Activated naive CD8-positive, alpha-beta T cell treated with anti-CD3 and anti-CD28 coated beads, Interleukin-2, amount 50 U/mL, for 24 hours (primary cell): ENCODE results near the gene GMPPA.

Experiments used
- ATAC-seq: fragments of 150-1000 bp; cut with Tn5 transposase; one replicate; pipeline ENCODE4 v1.10.0; 2021
- DNase-seq: peaks from one replicate; pipeline ENCODE4 v3.0.0; 2021
- H3K27ac Mint-ChIP-seq: one replicate; pipeline ENCODE4 v1.8.0; 2021; ENCODE audit warnings: mild to moderate bottlenecking, mixed read lengths
- H3K27me3 Mint-ChIP-seq: one replicate; pipeline ENCODE4 v1.8.0; 2021; ENCODE audit warnings: mixed read lengths
- H3K36me3 Mint-ChIP-seq: one replicate; pipeline ENCODE4 v1.8.0; 2021; ENCODE audit warnings: low read depth, mixed read lengths
- H3K4me1 Mint-ChIP-seq: one replicate; pipeline ENCODE4 v1.8.0; 2021; ENCODE audit warnings: mixed read lengths
- H3K4me3 Mint-ChIP-seq: one replicate; pipeline ENCODE4 v1.8.0; 2021; ENCODE audit warnings: mild to moderate bottlenecking, moderate library complexity, mixed read lengths
- H3K9me3 Mint-ChIP-seq: one replicate; pipeline ENCODE4 v1.8.0; 2021; ENCODE audit warnings: mixed read lengths

The GMPPA gene

GRCh38 chr2:219475278-219475677, 23.4 kb upstream of the GMPPA start:
- H3K27me3 Mint-ChIP-seq = peaks cover 3% of the 10 kb centered on the region
- H3K4me3 Mint-ChIP-seq = no peak overlapping the region
- H3K4me1 Mint-ChIP-seq = peaks cover 3% of the 10 kb centered on the region
- H3K36me3 Mint-ChIP-seq = no peaks in the 10 kb centered on the region
- H3K27ac Mint-ChIP-seq = no peak overlapping the region
- DNase-seq (no peak), ATAC-seq (no peak)
- H3K9me3 Mint-ChIP-seq = no peaks in the 10 kb centered on the region

GRCh38 chr2:219475697-219476651, 22.7 kb upstream of the GMPPA start:
- Mint-ChIP-seq H3K4me1 (peaks cover 3% of the 10 kb centered on the region), H3K27ac (no peak overlapping the region), H3K36me3 (no peaks in the 10 kb centered on the region), H3K9me3 (no peaks in the 10 kb centered on the region), H3K4me3 (no peak overlapping the region), H3K27me3 (peaks cover 3% of the 10 kb centered on the region)
- DNase-seq (peak; percentile 79), ATAC-seq (peak; percentile 65)

GRCh38 chr2:219476652-219477151, 22.0 kb upstream of the GMPPA start:
- H3K27ac Mint-ChIP-seq = no peak overlapping the region

GRCh38 chr2:219477179-219477578, 21.5 kb upstream of the GMPPA start:
- Mint-ChIP-seq H3K9me3 (no peaks in the 10 kb centered on the region), H3K36me3 (no peaks in the 10 kb centered on the region), H3K4me1 (peaks cover 3% of the 10 kb centered on the region), H3K27me3 (peaks cover 10% of the 10 kb centered on the region), H3K4me3 (no peak overlapping the region), H3K27ac (no peak overlapping the region)
- ATAC-seq (no peak), DNase-seq (no peak)

More at GRCh38 chr2:219476652-219477151, 22.0 kb upstream of the GMPPA start:
- no peak overlapping the region for H3K4me3 Mint-ChIP-seq
- H3K36me3 Mint-ChIP-seq = no peaks in the 10 kb centered on the region
- no peak for ATAC-seq
- H3K9me3 Mint-ChIP-seq = no peaks in the 10 kb centered on the region
- H3K27me3 Mint-ChIP-seq = peaks cover 6% of the 10 kb centered on the region
- peaks cover 3% of the 10 kb centered on the region for H3K4me1 Mint-ChIP-seq
- no peak for DNase-seq

GRCh38 chr2:219477815-219478214, 20.9 kb upstream of the GMPPA start:
- no peaks in the 10 kb centered on the region for H3K9me3 Mint-ChIP-seq
- H3K27me3 Mint-ChIP-seq = peaks cover 17% of the 10 kb centered on the region
- H3K36me3 Mint-ChIP-seq = no peaks in the 10 kb centered on the region
- peaks cover 3% of the 10 kb centered on the region for H3K4me1 Mint-ChIP-seq
- H3K27ac Mint-ChIP-seq = no peak overlapping the region
- DNase-seq (no peak), ATAC-seq (no peak)
- H3K4me3 Mint-ChIP-seq = no peak overlapping the region

GRCh38 chr2:219478916-219479315, 19.8 kb upstream of the GMPPA start:
- Mint-ChIP-seq H3K27ac (no peak overlapping the region), H3K27me3 (peaks cover 20% of the 10 kb centered on the region)
- ATAC-seq = no peak

GRCh38 chr2:219480004-219480403, 18.7 kb upstream of the GMPPA start:
- DNase-seq (no peak), ATAC-seq (no peak)
- H3K9me3 Mint-ChIP-seq = no peaks in the 10 kb centered on the region
- no peaks in the 10 kb centered on the region for H3K36me3 Mint-ChIP-seq
- H3K4me3 Mint-ChIP-seq = no peak overlapping the region
- H3K27ac Mint-ChIP-seq = no peak overlapping the region
- peaks cover 9% of the 10 kb centered on the region for H3K4me1 Mint-ChIP-seq
- H3K27me3 Mint-ChIP-seq = peaks cover 26% of the 10 kb centered on the region

More at GRCh38 chr2:219478916-219479315, 19.8 kb upstream of the GMPPA start:
- Mint-ChIP-seq H3K9me3 (no peaks in the 10 kb centered on the region), H3K36me3 (no peaks in the 10 kb centered on the region), H3K4me3 (no peak overlapping the region), H3K4me1 (peaks cover 4% of the 10 kb centered on the region)
- no peak for DNase-seq

- ATAC-seq (no peak), DNase-seq (no peak)
- no peaks in the 10 kb centered on the region for H3K9me3 Mint-ChIP-seq
- peaks cover 37% of the 10 kb centered on the region for H3K27me3 Mint-ChIP-seq
- no peaks in the 10 kb centered on the region for H3K36me3 Mint-ChIP-seq
- no peak overlapping the region for H3K27ac Mint-ChIP-seq
- no peak overlapping the region for H3K4me3 Mint-ChIP-seq
- peaks cover 5% of the 10 kb centered on the region for H3K4me1 Mint-ChIP-seq
Observed at GRCh38 chr2:219482674-219483405, 15.9 kb upstream of the GMPPA start.

GRCh38 chr2:219483451-219484342, 15.0 kb upstream of the GMPPA start:
- peaks cover 37% of the 10 kb centered on the region for H3K27me3 Mint-ChIP-seq
- no peak overlapping the region for H3K4me3 Mint-ChIP-seq
- ATAC-seq = no peak
- DNase-seq = no peak
- H3K4me1 Mint-ChIP-seq = peaks cover 5% of the 10 kb centered on the region
- no peak overlapping the region for H3K27ac Mint-ChIP-seq
- no peaks in the 10 kb centered on the region for H3K9me3 Mint-ChIP-seq
- H3K36me3 Mint-ChIP-seq = no peaks in the 10 kb centered on the region

GRCh38 chr2:219484343-219485200, 14.1 kb upstream of the GMPPA start:
- Mint-ChIP-seq H3K9me3 (no peaks in the 10 kb centered on the region), H3K27me3 (peaks cover 37% of the 10 kb centered on the region), H3K27ac (no peak overlapping the region), H3K36me3 (no peaks in the 10 kb centered on the region), H3K4me3 (no peak overlapping the region), H3K4me1 (peaks cover 5% of the 10 kb centered on the region)
- ATAC-seq (peak; percentile 38), DNase-seq (no peak)

- H3K4me1 Mint-ChIP-seq = peaks cover 5% of the 10 kb centered on the region
- ATAC-seq (no peak), DNase-seq (no peak)
- no peak overlapping the region for H3K27ac Mint-ChIP-seq
- peaks cover 37% of the 10 kb centered on the region for H3K27me3 Mint-ChIP-seq
- H3K4me3 Mint-ChIP-seq = no peak overlapping the region
- no peaks in the 10 kb centered on the region for H3K9me3 Mint-ChIP-seq
- H3K36me3 Mint-ChIP-seq = no peaks in the 10 kb centered on the region
Observed at GRCh38 chr2:219485201-219485580, 13.5 kb upstream of the GMPPA start.

GRCh38 chr2:219486380-219486959, 12.2 kb upstream of the GMPPA start:
- no peak for ATAC-seq
- no peaks in the 10 kb centered on the region for H3K9me3 Mint-ChIP-seq
- peaks cover 36% of the 10 kb centered on the region for H3K27me3 Mint-ChIP-seq

GRCh38 chr2:219488149-219488843, 10.4 kb upstream of the GMPPA start:
- H3K27me3 Mint-ChIP-seq = peaks cover 26% of the 10 kb centered on the region
- H3K36me3 Mint-ChIP-seq = no peaks in the 10 kb centered on the region
- no peak for ATAC-seq
- peaks cover 5% of the 10 kb centered on the region for H3K4me1 Mint-ChIP-seq
- no peak overlapping the region for H3K4me3 Mint-ChIP-seq
- H3K9me3 Mint-ChIP-seq = no peaks in the 10 kb centered on the region
- DNase-seq = no peak
- H3K27ac Mint-ChIP-seq = no peak overlapping the region

More at GRCh38 chr2:219486380-219486959, 12.2 kb upstream of the GMPPA start:
- no peak for DNase-seq
- H3K36me3 Mint-ChIP-seq = no peaks in the 10 kb centered on the region
- no peak overlapping the region for H3K27ac Mint-ChIP-seq
- H3K4me1 Mint-ChIP-seq = peaks cover 5% of the 10 kb centered on the region
- H3K4me3 Mint-ChIP-seq = no peak overlapping the region
